Keratinocyte (primary cell): ENCODE data around the gene PDE1C. TPM values are rescaled to one million over a fixed set of nuclear protein-coding genes. Genes with fewer than 3 reads are reported as not detected.

Source experiments
- DNase-seq: peaks from one replicate; pipeline ENCODE4 v3.0.0-alpha.2; 2011; ENCODE audit warnings: low read depth, missing footprints, low spot score
- FAIRE-seq: peaks from 2 replicates; lab custom pipeline; 2011; peaks lifted over from hg19 to GRCh38; lab: Jason Lieb, UNC
- H2AFZ ChIP-seq: 2 replicates; pipeline ENCODE4 v1.6.0; 2012; ENCODE audit warnings: low read length, control low read depth, inconsistent platforms; ENCODE audit not compliant: control insufficient read depth
- H3K27ac ChIP-seq: 2 replicates; pipeline ENCODE4 v1.5.1; 2011; ENCODE audit warnings: low read length; ENCODE audit not compliant: control insufficient read depth, insufficient read depth
- H3K27me3 ChIP-seq: 3 replicates; pipeline ENCODE4 v1.6.0; 2011; ENCODE audit warnings: low read length; ENCODE audit not compliant: control insufficient read depth, insufficient read depth; ENCODE audit errors: extremely low read depth
- H3K36me3 ChIP-seq, 2 experiments: 2 replicates in 1 of 2; 3 replicates in 1 of 2; pipeline ENCODE4 v1.5.1; 2011; ENCODE audit warnings: low read length in 2 of 2, mild to moderate bottlenecking in 1 of 2; ENCODE audit not compliant: control insufficient read depth in 2 of 2, insufficient read depth in 2 of 2; ENCODE audit errors: extremely low read depth in 1 of 2
- H3K4me1 ChIP-seq: 3 replicates; pipeline ENCODE4 v1.5.1; 2011; ENCODE audit warnings: low read length; ENCODE audit not compliant: control insufficient read depth, insufficient read depth; ENCODE audit errors: extremely low read depth
- H3K4me2 ChIP-seq: 3 replicates; pipeline ENCODE4 v1.6.0; 2011; ENCODE audit warnings: low read depth, low read length; ENCODE audit not compliant: control insufficient read depth, insufficient read depth; ENCODE audit errors: extremely low read depth
- H3K4me3 ChIP-seq, 3 experiments: fragments of 200-600 bp in 1 of 3; sonication (generic) in 1 of 3; 2 replicates in 2 of 3; 3 replicates in 1 of 3; pipeline ENCODE4 v1.5.1; 2011 to 2016; ENCODE audit warnings: low read length in 3 of 3, mild to moderate bottlenecking in 3 of 3, control low read depth in 2 of 3, inconsistent platforms in 1 of 3, low read depth in 1 of 3, mixed read lengths in 1 of 3, mixed run types in 1 of 3, moderate library complexity in 1 of 3; ENCODE audit not compliant: control insufficient read depth in 2 of 3, insufficient read depth in 2 of 3; ENCODE audit errors: extremely low read depth in 1 of 3
- H3K79me2 ChIP-seq: 2 replicates; pipeline ENCODE4 v1.6.0; 2012; ENCODE audit warnings: low read length; ENCODE audit not compliant: control insufficient read depth, insufficient read depth
- H3K9ac ChIP-seq: 3 replicates; pipeline ENCODE4 v1.6.0; 2011; ENCODE audit warnings: low read length; ENCODE audit not compliant: control insufficient read depth, insufficient read depth; ENCODE audit errors: extremely low read depth
- H3K9me1 ChIP-seq: 3 replicates; pipeline ENCODE4 v1.6.0; 2011; ENCODE audit warnings: low read length; ENCODE audit not compliant: control insufficient read depth, insufficient read depth; ENCODE audit errors: extremely low read depth
- H3K9me3 ChIP-seq: 2 replicates; pipeline ENCODE4 v1.5.1; 2012; ENCODE audit warnings: low read depth, low read length; ENCODE audit not compliant: control insufficient read depth
- H4K20me1 ChIP-seq: 3 replicates; pipeline ENCODE4 v1.6.0; 2011; ENCODE audit warnings: low read length; ENCODE audit not compliant: control insufficient read depth, insufficient read depth; ENCODE audit errors: extremely low read depth
- CTCF ChIP-seq, 3 experiments: IDR thresholded peaks in 1 of 3; conservative IDR thresholded peaks in 1 of 3; optimal IDR thresholded peaks in 1 of 3; 2 replicates in 2 of 3; 3 replicates in 1 of 3; pipeline versions ENCODE3 to v1.5.1; 2011; ENCODE audit warnings: low read length in 3 of 3, mild to moderate bottlenecking in 3 of 3, moderate library complexity in 2 of 3, control low read depth in 1 of 3, inconsistent platforms in 1 of 3; ENCODE audit not compliant: insufficient read depth in 2 of 3; ENCODE audit errors: extremely low read depth in 1 of 3
- EZH2 ChIP-seq: IDR thresholded peaks from one replicate; pipeline ENCODE4 v1.6.1; 2012; ENCODE audit warnings: inconsistent platforms, mild to moderate bottlenecking, low read length, moderate library complexity
- dilution Hi-C: fragments of 300-500 bp; cut with MboI; formaldehyde crosslinking; loops from one replicate; pipeline ENCODE4 v1.7.0; 2020; ENCODE audit warnings: low sequenced_read_pairs; ENCODE audit not compliant: extremely low pct_ligation_motif_present
- polyA plus RNA-seq, 5 experiments: library from polyadenylated mRNA; depleted of rRNA in 3 of 5; stranded (reverse) in 3 of 5; stranded (forward) in 1 of 5; unstranded in 1 of 5; fragments of >200 nt; gene quantifications; 1 replicate in 1 of 5; 2 replicates in 3 of 5; 3 replicates in 1 of 5; pipeline versions ENCODE4 v1.2.1 to v1.2.3, GENCODE V29; 2011 to 2012; ENCODE audit warnings: missing spikeins in 2 of 5, low read depth in 1 of 5, low replicate concordance in 1 of 5

The PDE1C gene
- polyA plus RNA-seq, 1 donor (not counting 4 experiments of a cell fraction or from before 2014, with no cell fraction given): 2.5 TPM

DNA sequence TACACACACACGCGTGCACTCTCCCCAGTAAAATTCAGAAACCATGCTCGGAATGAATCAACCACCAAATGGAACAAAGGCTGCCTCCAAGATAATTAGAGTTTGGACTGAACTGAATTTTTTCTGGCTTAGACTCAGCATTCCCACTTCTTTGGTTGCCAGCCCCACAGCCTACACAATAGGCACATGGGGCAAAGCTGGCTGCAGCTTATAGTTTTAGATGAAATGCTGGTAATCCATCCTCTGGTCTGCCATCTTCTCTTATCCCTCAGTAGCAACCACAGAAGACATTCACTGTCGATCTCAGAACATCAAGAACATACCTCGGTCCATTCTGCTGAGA is 44.2 kb downstream of the PDE1C start:
- Histone ChIP-seq H3K9ac (no peak overlapping the region), H3K4me1 (no peaks in the 10 kb centered on the region), H3K4me3 (no peak overlapping the region), H2AFZ (no peak overlapping the region), H3K9me1 (no peaks in the 10 kb centered on the region), H4K20me1 (no peaks in the 10 kb centered on the region), H3K9me3 (no peaks in the 10 kb centered on the region), H3K36me3 (no peaks in the 10 kb centered on the region), H3K27ac (no peak overlapping the region), H3K27me3 (no peaks in the 10 kb centered on the region), H3K4me2 (no peak overlapping the region), H3K79me2 (no peaks in the 10 kb centered on the region)
- TF ChIP-seq EZH2 (no peak), CTCF (optimal IDR thresholded peaks at IDR 0.05 in 1 of 3, IDR thresholded peaks at IDR 0.05 in 1 of 3, conservative IDR thresholded peaks at IDR 0.05 in 1 of 3; ENCODE audit: extremely low read depth in 1 of 3, insufficient read depth in 2 of 3, low read length in 3 of 3) (no peak)
- dilution Hi-C loops: no loop called here
- no peak for FAIRE-seq
- DNase-seq: no peak

DNA sequence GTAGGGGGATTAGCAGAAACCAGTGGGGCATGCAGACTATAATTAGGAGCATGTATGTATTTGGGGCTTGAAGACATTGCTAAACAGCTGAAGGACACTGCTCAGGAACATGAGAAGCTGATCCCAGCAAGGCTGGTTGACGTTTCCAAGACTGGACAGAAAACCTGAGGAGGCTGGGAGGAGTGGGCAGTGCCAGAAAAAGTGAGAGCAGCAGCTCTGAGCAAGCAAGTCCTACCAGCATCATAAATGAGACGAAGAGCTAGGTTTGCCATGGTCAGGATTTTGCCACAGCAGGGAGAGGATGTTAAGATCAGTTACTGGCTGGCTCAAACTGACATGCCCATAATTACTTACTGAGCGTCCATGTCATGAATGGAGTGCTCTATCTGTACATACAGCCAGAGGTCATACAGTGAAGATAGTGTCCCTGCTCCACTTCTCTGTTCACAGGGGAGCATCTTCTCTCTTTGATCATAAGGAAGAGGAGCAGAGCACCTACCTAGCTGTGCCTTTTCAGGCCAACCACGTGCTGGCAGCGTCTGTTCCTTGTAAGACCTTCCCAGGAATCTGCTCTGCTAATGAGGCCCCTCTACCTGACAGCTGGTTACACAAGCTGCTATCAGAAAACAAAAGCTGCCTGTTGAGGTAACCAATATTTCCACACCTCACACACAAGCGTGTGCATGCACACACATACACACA is 44.7 kb downstream of the PDE1C start:
- Histone ChIP-seq H3K4me2 (no peak overlapping the region), H3K4me1 (no peaks in the 10 kb centered on the region), H3K9ac (no peak overlapping the region), H2AFZ (no peak overlapping the region), H3K9me3 (no peaks in the 10 kb centered on the region), H3K4me3 (no peak overlapping the region), H3K27ac (no peak overlapping the region), H3K36me3 (no peaks in the 10 kb centered on the region), H3K9me1 (no peaks in the 10 kb centered on the region), H3K79me2 (no peaks in the 10 kb centered on the region), H3K27me3 (no peaks in the 10 kb centered on the region), H4K20me1 (no peaks in the 10 kb centered on the region)
- DNase-seq (no peak), FAIRE-seq (no peak)
- TF ChIP-seq CTCF (optimal IDR thresholded peaks at IDR 0.05 in 1 of 3, IDR thresholded peaks at IDR 0.05 in 1 of 3, conservative IDR thresholded peaks at IDR 0.05 in 1 of 3; ENCODE audit: extremely low read depth in 1 of 3, insufficient read depth in 2 of 3, low read length in 3 of 3): no peak
- no peak for TF ChIP-seq EZH2
- dilution Hi-C loops: no loop called here
